ENCODE data around the gene ANKRD13A.
A peak's percentile ranks its signal among the peaks of the same experiment; 100 is the strongest.
"Not testable (repeated sequence)": the region's sequence is repeated elsewhere in the genome, so short reads cannot be mapped to it uniquely, and the experiment has no call there.

The ANKRD13A gene

DNA sequence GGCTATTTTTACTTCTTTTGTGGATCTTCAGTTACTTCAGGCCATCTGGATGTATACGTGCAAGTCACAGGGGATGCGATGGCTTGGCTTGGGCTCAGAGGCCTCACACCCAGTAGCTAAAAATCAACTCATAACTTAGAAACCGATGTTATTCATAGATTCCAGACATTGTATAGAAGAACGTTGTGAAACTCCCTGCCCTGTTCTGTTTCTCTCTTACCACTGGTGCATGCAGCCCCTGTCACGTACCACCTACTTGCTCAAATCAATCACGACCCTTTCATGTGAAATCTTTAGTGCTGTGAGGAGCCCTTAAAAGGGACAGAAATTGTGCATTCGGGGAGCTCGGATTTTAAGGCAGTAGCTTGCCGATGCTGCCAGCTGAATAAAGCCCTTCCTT, 50.4 kb downstream of the ANKRD13A start:
- DNase-seq: not testable (repeated sequence)

DNA sequence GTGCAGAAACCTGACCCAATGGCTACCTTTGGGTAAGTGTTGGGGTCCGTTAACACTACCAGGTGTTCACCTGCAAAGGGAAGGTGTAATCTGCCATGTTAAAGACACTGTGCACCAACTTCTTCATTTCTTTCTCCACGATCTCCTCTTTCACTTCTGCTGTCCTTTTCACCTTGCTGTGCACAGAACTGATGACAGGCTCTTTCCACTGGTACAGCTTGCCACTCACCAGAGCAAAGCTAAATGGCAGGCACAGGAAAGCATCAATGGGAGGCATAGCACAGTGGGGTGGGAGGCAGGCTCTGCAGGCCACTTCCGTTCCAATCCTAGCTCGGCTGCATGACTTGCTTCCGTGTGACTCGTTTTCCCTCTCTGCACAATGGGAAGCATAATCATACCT, 51.7 kb downstream of the ANKRD13A start:
- no peak for DNase-seq

DNA sequence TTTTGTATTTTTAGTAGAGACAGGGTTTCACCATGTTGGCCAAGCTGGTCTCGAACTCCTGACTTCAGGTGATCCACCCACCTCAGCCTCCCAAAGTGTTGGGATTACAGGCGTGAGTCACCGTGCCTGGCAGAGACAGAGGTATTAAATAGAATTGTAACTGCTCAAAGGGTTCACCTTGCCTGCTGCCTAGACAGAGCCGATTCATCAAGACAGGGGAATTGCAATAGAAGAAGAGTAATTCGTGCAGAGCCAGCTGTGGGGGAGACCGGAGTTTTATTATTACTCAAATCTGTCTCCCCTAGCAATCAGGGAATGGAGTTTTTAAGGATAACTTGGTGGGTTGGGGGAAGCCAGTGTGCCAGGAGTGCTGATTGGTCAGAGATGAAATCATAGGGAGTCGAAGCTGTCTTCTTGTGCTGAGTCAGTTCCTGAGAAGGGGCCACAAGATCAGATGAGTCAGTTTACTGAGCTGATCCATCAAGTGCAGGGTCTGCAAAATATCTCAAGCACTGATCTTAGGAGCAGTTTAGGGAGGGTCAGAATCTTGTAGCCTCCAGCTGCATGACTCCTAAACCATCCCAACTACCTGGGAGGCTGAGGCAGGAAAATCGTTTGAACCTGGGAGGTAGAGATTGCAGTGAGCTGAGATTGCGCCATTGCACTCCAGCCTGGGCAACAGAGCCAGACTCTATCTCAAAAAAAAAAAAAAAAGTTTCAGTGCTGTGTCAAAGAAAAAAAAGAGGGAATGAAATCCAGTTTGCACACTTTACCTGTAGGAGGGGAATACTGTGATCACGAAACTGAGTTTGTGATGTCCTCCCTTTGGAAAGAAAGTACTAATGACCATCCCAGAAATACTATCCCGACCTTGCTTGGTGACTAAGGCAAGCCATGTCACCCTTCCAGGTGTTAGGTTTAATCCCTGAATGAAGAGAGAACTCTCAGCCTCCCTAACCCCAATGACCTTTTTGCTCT, 56.4 kb downstream of the ANKRD13A start:
- not testable (repeated sequence) for DNase-seq

DNA sequence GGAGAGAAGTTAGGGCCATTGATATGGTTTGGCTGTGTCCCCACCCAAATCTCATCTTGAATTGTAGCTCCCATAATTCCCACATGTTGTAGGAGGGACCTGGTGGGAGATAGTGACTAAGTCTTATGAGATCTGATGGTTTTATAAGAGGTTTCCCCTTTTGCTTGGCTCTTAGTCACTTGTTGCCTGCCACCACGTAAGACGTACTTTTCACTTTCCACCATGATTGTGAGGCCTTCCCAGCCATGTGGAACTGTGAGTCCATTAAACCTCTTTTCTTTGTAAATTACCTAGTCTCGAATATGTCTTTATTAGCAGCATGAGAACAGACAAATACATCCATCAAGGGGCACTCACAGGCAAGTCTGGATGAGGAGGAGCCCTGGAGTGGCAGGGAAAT, 57.4 kb downstream of the ANKRD13A start:
- not testable (repeated sequence) for DNase-seq

DNA sequence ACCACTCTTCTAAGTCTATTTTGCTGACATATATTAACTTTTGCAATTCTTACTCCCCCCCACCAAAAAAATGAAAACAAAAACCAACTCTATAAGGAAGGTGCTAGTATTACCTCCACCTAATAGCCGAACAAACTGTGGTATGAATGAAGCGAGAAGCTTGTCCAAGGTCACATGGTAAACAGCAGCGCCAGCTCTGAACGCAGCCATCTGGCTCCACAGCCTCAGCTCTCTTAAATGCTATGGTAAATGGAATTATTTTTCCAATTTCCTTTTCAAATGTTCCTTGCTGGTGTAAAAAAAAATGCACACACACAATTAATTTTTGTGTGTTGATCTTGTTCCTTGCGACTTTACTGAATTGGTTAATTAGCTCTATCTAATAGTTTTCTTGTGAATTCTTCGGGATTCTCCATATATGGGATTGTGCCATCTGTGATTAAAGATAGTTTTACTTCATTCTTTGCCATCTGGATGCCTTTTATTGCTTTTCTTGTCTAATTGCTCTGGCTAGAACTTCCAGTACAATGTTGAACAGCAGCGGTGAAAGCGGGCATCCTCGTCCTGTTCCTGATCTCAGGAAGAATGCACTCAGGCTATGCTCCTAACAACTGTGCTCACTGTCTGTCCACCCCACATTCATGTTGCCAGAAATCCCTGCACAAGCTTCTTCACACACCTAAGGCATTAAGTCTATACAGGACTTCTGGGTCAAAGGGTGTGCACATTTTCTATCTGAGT, 59.8 kb downstream of the ANKRD13A start:
- no peak for DNase-seq

DNA sequence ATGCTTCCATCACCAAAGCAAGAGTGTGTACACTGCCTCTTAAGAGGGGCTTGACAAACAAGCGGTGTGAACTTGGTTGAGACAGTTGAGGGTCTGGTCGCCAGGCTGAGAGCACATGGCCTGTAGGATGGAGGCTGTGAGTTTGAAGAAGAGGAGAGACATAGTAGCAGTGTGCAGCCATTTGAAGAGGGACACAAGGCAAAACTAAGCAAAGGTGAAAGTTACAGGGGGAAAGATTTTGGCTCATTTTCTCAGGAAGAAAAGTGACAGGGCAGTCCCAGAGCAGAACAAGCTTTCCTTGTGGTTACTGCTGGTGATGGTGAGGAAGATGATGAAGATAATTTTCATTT, 60.4 kb downstream of the ANKRD13A start:
- no peak for DNase-seq

DNA sequence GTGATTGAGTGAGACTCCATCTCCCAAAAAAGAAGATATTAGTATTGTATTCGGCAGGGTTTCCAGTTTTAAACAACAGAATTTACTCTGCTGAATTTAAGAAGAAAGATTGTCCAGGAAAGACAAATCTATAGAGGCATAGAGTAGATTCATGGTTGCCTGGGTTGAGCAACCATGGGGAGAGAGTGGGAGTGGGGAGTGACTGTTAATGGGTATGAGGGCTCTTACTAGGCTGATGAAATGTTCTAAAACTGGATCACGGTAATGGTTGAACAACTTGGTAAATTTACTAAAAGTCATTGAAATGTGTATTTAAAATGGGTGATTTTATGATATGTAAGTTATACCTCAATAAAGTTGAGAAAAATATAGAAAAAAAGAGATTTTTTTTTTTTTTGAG, 63.0 kb downstream of the ANKRD13A start:
- DNase-seq: no peak

DNA sequence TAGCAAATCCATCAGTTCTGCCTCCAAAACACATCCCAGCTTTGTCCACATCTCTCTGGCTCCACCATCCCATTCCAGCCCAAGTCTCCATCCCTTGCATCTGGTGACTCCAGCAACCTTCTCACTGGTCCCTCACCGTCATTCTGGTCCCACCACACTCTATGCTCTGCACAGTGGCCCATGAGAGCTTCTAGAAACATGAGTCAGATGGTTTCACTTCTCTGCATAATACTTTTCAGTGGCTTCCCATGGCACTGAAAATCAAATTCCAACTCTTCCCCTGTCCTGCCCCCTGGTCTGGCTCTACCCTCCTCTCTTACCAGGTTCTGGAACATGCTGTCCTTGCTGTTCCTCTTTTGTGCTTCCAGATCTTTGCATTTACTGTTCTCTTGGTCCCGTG, 66.3 kb downstream of the ANKRD13A start:
- no peak for DNase-seq

DNA sequence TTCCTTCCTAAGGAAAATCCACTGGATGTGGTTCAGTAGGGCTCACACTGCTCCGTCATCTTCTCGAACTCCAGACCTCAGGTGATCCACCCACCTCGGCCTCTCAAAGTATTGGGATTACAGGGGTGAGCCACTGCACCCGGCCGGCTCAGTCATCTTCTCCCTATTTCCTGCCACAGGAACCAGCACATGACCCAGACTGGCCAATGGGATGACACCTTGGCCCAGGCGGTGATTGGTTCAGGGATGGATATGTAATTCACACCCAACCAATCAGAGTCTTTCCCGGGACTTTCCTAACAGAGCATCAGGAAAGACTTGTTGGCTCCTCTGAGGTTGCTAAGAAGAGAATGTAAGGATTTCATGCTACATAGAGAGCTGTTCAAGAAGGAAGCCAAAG, 68.3 kb downstream of the ANKRD13A start:
- no peak for DNase-seq

DNA sequence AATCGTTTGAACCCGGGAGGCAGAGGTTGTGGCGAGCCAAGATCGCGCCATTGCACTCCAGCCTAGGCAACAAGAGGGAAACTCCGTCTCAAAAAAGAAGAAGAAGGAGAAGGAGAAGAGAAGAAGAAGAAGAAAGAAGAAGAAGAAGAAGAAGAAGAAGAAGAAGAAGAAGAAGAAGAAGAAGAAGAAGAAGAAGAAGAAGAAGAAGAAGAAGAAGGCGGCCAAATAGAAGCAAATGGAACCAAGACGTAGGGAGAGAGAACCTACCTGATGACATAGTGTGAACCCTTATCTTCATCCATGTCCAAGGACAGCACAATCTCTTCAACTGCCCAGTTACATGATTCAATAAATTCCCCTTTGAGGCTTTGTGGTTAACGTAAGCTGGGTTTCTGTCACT, 68.9 kb downstream of the ANKRD13A start:
- not testable (repeated sequence) for DNase-seq

DNA sequence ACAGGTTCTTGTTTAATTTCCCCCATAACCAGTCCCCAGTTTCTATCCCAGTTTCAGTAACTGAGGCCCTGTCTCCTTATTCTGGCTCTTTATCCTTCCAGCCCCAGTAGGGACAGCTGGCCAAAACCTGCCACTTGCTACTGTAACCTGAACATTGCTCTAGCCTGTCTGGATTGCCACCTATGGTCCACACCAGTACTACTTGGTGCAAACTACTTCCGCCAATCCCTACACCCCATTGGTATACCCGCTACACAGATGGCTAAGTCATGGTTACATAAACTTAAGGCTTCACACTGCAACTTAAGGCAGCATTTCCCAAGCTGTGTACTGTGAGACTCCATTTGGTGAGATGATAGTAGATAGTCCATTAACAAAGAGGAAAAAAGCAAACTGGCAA, 69.4 kb downstream of the ANKRD13A start:
- no peak for DNase-seq

DNA sequence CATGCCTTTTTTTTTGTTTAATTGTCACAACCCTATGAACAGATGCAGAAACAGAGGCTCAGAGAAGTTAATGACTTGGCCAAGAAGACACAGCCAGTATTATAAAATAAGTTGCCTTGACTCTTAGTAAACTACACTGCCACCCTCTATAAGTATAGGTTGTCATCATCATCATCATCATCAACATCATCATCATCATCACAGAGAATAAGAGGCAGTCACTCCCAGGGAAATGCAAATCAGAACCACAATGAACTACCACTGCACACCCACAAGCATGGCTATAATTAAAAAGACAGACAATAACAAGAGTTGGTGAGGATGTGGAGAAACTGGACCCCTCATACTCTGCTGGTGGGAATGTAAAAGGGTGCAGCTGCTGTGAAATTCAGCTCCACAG, 72.3 kb downstream of the ANKRD13A start:
- DNase-seq: no peak

DNA sequence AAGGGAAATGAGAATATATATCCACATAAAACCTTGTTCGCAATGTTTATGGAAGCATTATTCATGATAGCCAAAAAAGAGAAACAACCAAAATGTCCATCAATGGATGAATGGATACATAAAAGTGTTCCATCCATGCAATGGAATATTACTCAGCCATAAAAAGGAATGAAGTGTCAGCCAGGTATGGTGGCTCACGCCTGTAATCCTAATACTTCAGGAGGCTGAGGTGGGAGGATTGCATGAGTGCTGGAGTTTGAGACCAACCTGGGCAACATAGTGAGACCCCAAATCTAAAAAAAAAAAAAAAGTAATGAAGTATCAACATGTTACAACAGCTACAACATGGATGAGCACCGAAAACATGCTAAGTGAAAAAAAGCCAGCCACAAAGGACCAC, 72.7 kb downstream of the ANKRD13A start:
- no peak for DNase-seq

DNA sequence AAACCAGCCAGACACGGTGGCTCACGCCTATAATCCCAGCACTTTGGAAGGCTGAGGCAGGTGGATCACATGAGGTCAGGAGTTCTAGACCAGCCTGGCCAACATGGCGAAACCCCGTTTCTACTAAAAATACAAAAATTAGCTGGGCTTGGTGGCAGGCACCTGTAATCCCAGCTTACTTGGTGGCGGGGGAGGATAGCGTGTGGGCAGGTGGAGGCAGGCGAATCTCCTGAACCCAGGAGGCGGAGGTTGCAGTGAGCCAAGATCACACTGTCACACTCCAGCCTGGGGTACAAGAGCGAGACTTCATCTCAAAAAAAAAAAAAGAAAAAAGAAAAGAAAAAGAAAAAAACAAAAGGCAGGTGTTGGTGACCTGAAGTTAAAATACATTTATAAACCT, 73.4 kb downstream of the ANKRD13A start:
- DNase-seq: not testable (repeated sequence)

DNA sequence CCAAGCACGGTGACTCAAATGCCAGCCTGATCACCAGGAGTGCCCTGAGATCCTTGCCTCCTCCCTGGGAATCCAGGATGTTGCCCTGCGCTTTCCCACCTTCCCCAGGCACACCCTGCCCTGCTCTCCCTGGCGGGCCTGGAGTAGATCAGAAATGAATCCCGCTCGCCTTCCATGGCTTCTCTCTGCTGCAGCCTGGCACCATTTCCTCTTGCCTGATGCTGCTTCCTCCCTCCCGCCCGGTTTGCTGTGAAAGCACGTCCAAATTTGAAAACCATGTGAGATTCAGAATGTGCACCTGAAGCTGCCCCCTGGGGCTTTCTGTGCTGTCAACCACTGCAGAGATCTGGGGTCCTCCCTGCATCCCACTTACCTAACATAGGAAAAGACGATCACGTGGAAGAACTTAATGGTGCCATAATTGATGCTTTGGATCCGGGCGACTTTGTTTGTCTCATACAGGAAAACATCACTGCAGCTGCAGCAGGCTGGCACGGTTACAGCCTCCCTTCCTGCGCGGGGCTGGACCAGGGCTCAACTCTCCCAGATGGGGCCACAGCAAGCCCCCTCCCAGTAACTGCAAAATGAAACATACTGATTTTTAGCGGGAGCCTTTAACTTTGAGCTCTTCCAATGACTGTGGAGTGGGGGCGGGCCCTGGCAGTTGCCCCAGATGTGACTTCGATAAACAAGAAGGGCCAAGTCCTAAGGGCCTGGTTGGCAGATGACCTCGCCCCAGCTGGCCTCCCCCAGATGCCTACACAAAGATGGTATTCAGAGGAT, 74.0 kb downstream of the ANKRD13A start:
- peak; percentile 9 for DNase-seq

DNA sequence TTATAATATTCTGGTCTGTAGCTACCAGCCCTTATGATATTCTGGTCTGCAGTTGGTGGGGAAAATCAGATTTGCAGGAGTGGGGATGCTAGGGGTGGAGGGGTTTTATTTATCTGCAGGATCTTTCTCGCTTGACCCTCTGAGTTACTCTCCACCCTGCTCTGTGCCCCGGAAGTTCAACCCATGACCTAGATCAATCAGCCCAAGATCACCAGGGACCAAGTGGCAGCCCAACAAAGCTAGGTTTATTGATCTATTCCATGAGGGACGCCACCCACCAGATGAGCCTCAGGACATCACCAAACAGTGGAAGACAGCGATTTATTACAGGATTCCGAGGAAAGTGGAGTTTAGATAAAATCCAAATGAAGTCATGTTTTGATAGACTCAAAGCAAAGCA, 74.9 kb downstream of the ANKRD13A start:
- no peak for DNase-seq

DNA sequence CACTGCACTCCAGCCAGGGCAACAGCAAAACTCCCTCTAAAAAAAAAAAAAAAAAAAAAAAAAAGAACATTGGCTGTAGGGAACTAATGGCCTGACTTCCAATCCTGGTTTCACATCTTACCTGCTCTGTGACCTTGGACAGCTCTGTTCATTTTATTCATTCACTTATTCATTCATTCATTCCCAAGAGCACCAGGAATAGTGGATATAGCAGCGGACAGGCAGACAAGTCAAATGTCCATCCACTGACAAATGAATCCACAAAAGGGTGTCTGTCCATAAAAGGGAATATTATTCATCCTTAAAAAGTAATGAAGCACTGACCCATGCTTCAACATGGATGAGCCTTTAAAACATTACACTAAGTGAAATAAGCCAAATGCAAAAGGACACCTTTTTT, 76.7 kb downstream of the ANKRD13A start:
- DNase-seq: no peak

DNA sequence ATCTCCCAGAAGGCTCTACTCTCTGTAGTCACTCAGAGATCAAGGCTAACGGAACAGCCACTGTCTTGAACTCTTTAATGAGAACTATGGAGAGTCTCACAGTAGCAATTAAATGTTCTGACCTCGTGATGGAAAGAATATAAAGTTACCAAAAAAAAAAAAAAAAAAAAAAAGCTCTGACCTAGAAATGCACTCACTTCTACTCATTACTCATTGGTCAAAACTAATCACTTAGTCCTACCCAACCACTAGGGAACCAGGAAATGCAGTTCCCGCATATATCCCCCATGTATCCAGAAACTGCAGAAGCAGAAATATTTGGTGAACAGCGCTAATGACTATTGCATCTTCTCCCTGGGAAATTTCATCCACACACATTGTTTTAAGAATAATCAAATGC, 78.6 kb downstream of the ANKRD13A start:
- DNase-seq: no peak

DNA sequence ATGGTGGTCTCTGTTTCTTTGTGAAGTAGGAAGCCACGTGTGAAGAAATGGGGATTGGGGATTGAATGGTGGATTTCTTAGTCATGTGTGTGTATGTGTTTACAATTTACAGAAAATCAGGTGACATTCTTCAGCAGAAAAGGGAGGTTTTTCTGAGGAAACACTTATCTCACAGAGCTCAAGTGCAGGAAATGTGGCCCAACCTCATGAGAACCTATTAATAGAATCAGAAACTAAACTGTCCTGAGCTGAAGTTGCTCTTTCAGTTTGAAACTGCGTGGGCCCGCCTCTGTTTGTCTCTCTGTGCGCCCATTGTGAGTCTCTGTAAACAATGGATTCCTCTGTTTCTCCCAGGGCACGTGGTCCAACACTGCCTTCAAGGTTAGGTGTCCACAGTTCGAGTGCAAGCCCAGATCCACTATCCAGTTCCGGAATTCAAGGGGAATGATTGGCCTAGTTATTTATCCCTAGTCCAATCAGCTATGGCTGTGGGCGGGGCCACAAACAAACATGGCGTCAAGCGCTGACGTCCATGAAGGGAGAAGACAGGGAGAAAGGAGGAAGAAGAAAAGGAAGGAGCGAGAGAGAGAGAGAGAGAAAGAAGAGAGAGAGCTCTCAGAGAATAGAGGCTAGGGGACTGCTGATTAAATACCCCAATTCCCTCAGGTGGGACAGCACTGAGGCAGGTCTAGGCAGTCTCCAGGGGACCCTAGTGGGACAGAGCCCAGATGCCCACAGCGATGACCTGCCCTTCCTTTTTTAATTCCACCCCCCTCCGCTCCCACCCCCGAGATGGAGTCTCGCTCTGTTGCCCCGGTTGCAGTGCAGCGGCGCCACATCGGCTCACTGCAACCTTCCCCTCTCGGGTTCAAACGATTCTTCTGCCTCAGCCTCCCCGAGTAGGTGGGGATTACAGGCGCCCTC, 80.5 kb downstream of the ANKRD13A start:
- DNase-seq: peak; percentile 66

DNA sequence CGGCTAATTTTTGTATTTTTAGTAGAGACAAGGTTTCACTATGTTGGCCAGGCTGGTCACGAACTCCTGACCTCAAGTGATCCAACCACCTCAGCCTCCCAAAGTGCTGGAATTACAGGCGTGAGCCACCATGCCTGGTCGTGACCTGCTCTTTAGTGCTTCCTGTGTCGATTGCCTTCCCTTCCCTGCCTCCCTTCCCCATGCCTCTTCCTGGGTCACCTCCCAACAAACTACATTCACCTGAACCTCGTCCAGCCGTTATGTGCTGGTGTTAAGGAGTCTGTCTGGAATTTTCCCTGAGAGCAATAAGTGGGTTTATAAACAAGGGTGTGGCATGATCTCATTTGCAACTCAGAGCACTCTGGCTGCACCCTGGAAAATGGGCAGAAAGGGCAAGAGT, 81.2 kb downstream of the ANKRD13A start:
- no peak for DNase-seq

DNA sequence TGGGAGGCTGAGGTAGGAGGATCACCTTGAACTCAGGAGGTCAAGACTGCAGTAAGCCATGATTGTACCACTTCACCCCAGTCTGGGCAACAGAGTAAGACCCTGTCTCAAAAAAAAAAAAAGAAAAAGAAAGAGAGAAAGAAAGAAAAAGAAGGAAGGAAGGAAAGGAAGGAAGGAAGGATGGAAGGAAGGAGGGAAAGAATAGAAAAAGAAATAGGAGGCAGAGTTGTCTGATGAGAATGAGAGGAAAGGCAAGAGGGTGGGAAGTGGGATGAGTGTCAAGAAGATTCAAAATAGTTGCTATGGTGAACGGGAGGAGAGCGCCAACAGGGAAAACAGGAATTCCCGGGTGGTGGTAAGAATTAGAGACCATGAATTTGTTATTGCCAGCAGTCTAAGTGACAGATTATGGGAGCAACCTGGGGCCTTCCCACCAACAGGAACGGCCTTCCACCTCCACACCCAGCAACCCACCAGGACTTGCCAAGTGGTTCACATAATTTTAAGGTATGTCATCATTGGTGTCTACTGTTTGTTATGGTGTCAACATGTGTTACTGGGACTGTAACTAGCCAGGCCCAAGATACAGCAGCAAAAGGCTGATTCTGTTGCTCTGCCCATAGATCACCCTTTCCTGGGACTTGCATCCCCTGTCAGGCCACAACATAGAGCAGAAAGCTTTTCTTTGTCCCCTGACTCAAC, 85.2 kb downstream of the ANKRD13A start:
- no peak for DNase-seq

DNA sequence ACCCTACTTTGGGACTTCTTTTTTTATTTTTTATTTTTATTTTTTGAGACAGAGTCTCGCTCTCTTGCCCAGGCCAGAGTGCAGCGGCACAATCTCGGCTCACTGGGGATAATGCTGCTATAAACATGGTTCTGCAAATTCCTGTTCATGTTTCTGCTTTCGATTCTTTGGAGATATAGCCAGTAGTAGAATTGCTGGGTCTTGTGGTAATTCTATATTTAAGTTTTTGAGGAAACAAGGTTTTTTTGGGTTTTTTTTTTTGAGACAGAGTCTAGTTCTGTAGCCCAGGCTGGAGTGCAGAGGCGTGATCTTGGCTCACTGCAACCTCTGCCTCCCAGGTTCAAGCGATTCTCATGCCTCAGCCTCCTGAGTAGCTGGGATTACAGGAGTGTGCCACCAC, 89.0 kb downstream of the ANKRD13A start:
- DNase-seq: not testable (repeated sequence)
